Loucy (cell line): ENCODE results near the gene ABCB7.

Experiments
- H2AFZ ChIP-seq: fragments of 200-600 bp; sonication (generic); 2 replicates; pipeline ENCODE4 v1.6.0; 2016; ENCODE audit warnings: antibody characterized with exemption, mild to moderate bottlenecking, low read length, moderate library complexity
- H3F3A ChIP-seq: fragments of 200-600 bp; 2 replicates; pipeline ENCODE4 v1.6.0; 2016; ENCODE audit warnings: antibody characterized with exemption, low read depth, mild to moderate bottlenecking
- H3K27me3 ChIP-seq: fragments of 200-600 bp; sonication (generic); 2 replicates; pipeline ENCODE4 v1.6.1; 2014; ENCODE audit warnings: low read length, mild to moderate bottlenecking; ENCODE audit not compliant: insufficient read depth, poor library complexity, severe bottlenecking
- H3K36me3 ChIP-seq: fragments of 200-600 bp; sonication (generic); 2 replicates; pipeline ENCODE4 v1.6.1; 2016; ENCODE audit warnings: low read length; ENCODE audit not compliant: insufficient read depth
- H3K4me1 ChIP-seq: fragments of 200-600 bp; sonication (generic); 2 replicates; pipeline ENCODE4 v1.5.1; 2014; ENCODE audit warnings: low read length, mild to moderate bottlenecking; ENCODE audit not compliant: insufficient read depth, poor library complexity, severe bottlenecking
- H3K4me2 ChIP-seq: fragments of 200-600 bp; sonication (generic); 2 replicates; pipeline ENCODE4 v1.6.0; 2014; ENCODE audit warnings: antibody characterized with exemption, low read length, low read depth, mild to moderate bottlenecking; ENCODE audit not compliant: poor library complexity, severe bottlenecking
- H3K4me3 ChIP-seq: fragments of 200-600 bp; sonication (generic); 2 replicates; pipeline ENCODE4 v1.5.1; 2014; ENCODE audit warnings: low read length, mild to moderate bottlenecking, mixed read lengths; ENCODE audit not compliant: poor library complexity, severe bottlenecking
- H3K79me2 ChIP-seq: fragments of 200-600 bp; sonication (generic); 2 replicates; pipeline ENCODE4 v1.6.1; 2014; ENCODE audit warnings: low read length; ENCODE audit not compliant: insufficient read depth
- H3K9ac ChIP-seq: fragments of 200-600 bp; sonication (generic); 2 replicates; pipeline ENCODE4 v1.6.0; 2014; ENCODE audit warnings: mild to moderate bottlenecking, low read depth, low read length, moderate library complexity; ENCODE audit not compliant: poor library complexity, severe bottlenecking
- H3K9me2 ChIP-seq: fragments of 200-600 bp; sonication (generic); replicated peaks from 2 replicates; pipeline ENCODE4 v1.6.1; 2016; ENCODE audit warnings: low read depth, low read length, mixed read lengths
- H3K9me3 ChIP-seq: fragments of 200-600 bp; sonication (generic); 2 replicates; pipeline ENCODE4 v1.6.1; 2014; ENCODE audit warnings: mild to moderate bottlenecking, antibody characterized with exemption, low read length, low read depth; ENCODE audit not compliant: insufficient read depth
- H4K20me1 ChIP-seq: fragments of 200-600 bp; sonication (generic); 2 replicates; pipeline ENCODE4 v1.6.0; 2014; ENCODE audit warnings: antibody characterized with exemption, low read length, mild to moderate bottlenecking; ENCODE audit not compliant: insufficient read depth, poor library complexity, severe bottlenecking
- CTCF ChIP-seq: fragments of 200-600 bp; sonication (generic); conservative IDR thresholded peaks from 2 replicates; pipeline ENCODE4 v1.5.1; 2014; ENCODE audit warnings: mild to moderate bottlenecking, antibody characterized with exemption, low read length
- EZH2phosphoT487 ChIP-seq: fragments of 200-600 bp; IDR thresholded peaks from 2 replicates; pipeline ENCODE4 v1.6.1; 2018; ENCODE audit warnings: antibody characterized with exemption, mild to moderate bottlenecking, moderate library complexity, borderline replicate concordance

Gene ABCB7

GRCh38 chrX:75038925-75039324 is 117.2 kb downstream of the ABCB7 start:
- no peak overlapping the region for H3K4me3 ChIP-seq
- no peak overlapping the region for H3K4me2 ChIP-seq
- H3K9ac ChIP-seq: no peak overlapping the region
- H3F3A ChIP-seq: no peaks in the 10 kb centered on the region
- H3K9me2 ChIP-seq: no peaks in the 10 kb centered on the region
- no peaks in the 10 kb centered on the region for H3K4me1 ChIP-seq
- H3K27me3 ChIP-seq: no peaks in the 10 kb centered on the region
- H3K79me2 ChIP-seq: no peaks in the 10 kb centered on the region
- no peaks in the 10 kb centered on the region for H4K20me1 ChIP-seq
- no peak overlapping the region for H2AFZ ChIP-seq
- no peaks in the 10 kb centered on the region for H3K9me3 ChIP-seq
- no peaks in the 10 kb centered on the region for H3K36me3 ChIP-seq
- TF ChIP-seq CTCF (peak; percentile 56), EZH2phosphoT487 (no peak)
